CD4-positive, alpha-beta T cell (primary cell): ENCODE results near the gene PLEKHB1. TPM values are rescaled to one million over a fixed set of nuclear protein-coding genes. Genes with fewer than 3 reads are reported as not detected.
"Not testable (repeated sequence)": the region's sequence is repeated elsewhere in the genome, so short reads cannot be mapped to it uniquely, and the experiment has no call there.

Experiments
- ATAC-seq: fragments of 200-7000 bp; cut with Tn5 transposase; one replicate; pipeline ENCODE4 v1.10.0; 2022; ENCODE audit warnings: mild to moderate bottlenecking; ENCODE audit not compliant: poor library complexity
- CTCF ChIA-PET: fragments of 350-600 bp; sonication (Branson Sonifier 250); formaldehyde crosslinking; loops from one replicate; lab custom pipeline; 2021; ENCODE audit warnings: antibody characterized with exemption, inconsistent platforms; lab: Charles Lee
- POLR2A ChIA-PET: fragments of 350-600 bp; sonication (Branson Sonifier 250); formaldehyde crosslinking; loops from one replicate; lab custom pipeline; 2021; ENCODE audit warnings: antibody characterized with exemption, inconsistent platforms; lab: Charles Lee
- DNase-seq, 14 experiments: peaks; one replicate each; pipeline ENCODE4 v3.0.0-alpha.2; 2013 to 2020; ENCODE audit warnings: mixed read lengths in 2 of 14
- H3K27ac ChIP-seq, 2 donors: one replicate each; pipeline versions ENCODE4 v1.5.1 to v1.7.0; 2013; ENCODE audit warnings: low read length in 2 of 2, low read depth in 1 of 2, mild to moderate bottlenecking in 1 of 2
- H3K27me3 ChIP-seq, 2 experiments: 1 replicate in 1 of 2; 2 replicates in 1 of 2; pipeline versions ENCODE4 v1.6.1 to v1.7.0; 2013; ENCODE audit warnings: low read length in 2 of 2, control low read depth in 1 of 2, mild to moderate bottlenecking in 1 of 2, moderate library complexity in 1 of 2; ENCODE audit not compliant: insufficient read depth in 2 of 2, control insufficient read depth in 1 of 2
- H3K36me3 ChIP-seq: one replicate; pipeline ENCODE4 v1.6.1; 2013; ENCODE audit warnings: low read length, control low read depth; ENCODE audit not compliant: insufficient read depth
- H3K4me1 ChIP-seq: one replicate; pipeline ENCODE4 v1.6.1; 2013; ENCODE audit warnings: low read length, control low read depth; ENCODE audit not compliant: insufficient read depth
- H3K4me3 ChIP-seq: one replicate; pipeline ENCODE4 v1.5.1; 2013; ENCODE audit warnings: mild to moderate bottlenecking, low read length, moderate library complexity
- H3K9me3 ChIP-seq, 2 experiments: 1 replicate in 1 of 2; 2 replicates in 1 of 2; pipeline versions ENCODE4 v1.6.1 to v1.7.0; 2013; ENCODE audit warnings: low read length in 2 of 2, mild to moderate bottlenecking in 2 of 2, control low read depth in 1 of 2, moderate library complexity in 1 of 2; ENCODE audit not compliant: control insufficient read depth in 1 of 2, insufficient read depth in 1 of 2
- H3K27ac Mint-ChIP-seq: one replicate; pipeline ENCODE4 v1.8.0; 2020; ENCODE audit warnings: mixed read lengths
- H3K27me3 Mint-ChIP-seq: one replicate; pipeline ENCODE4 v1.8.0; 2021; ENCODE audit warnings: mixed read lengths
- H3K36me3 Mint-ChIP-seq: one replicate; pipeline ENCODE4 v1.8.0; 2021; ENCODE audit warnings: low read depth, mixed read lengths
- H3K4me1 Mint-ChIP-seq: one replicate; pipeline ENCODE4 v1.8.0; 2021; ENCODE audit warnings: low read depth, mixed read lengths
- H3K4me3 Mint-ChIP-seq: one replicate; pipeline ENCODE4 v1.8.0; 2020; ENCODE audit warnings: mild to moderate bottlenecking, mixed read lengths
- H3K9me3 Mint-ChIP-seq: one replicate; pipeline ENCODE4 v1.8.0; 2020; ENCODE audit warnings: mixed read lengths
- intact Hi-C, 2 experiments: fragments of 100-400 bp; cut with DNase I in 1 of 2; cut with micrococcal nuclease in 1 of 2; formaldehyde crosslinking; loops; one replicate each; pipeline versions ENCODE4 v1.15.1 to v1.9.0; 2023 to 2025; cut with DNase I, micrococcal nuclease
- total RNA-seq, 174 experiments: library from RNA in 2 of 174; stranded (reverse) in 2 of 174; gene quantifications; one replicate each; pipeline ENCODE4 v1.2.3 and lab custom pipeline; 2021 to 2026
- TF ChIP-seq, protein P1 (sequence below): fragments of 200-600 bp; IDR thresholded peaks from one replicate; pipeline ENCODE4 v1.8.0; 2022; ENCODE audit warnings: antibody characterized with exemption, mild to moderate bottlenecking

PLEKHB1 gene
- total RNA-seq, 2 experiments from 2014 or later: 30.8 to 34.6 TPM

DNA sequence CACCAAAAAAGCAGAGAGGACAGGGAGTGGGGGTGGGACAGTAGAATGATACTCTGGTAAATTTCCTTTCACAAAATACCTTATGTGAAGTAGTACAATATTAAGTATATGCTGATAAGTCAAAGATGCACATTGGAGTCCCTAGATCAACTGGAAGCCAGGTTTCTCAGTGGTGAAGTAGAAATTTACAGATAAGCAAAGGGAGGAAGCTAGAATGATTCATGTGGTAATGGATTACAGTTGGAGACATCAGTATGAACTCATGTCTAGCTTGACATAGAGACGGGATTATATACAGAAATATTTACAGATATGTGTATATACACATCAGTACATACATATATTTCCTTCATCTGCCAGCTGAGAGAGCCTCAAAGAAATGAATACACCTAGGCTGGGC, 21.5 kb downstream of the PLEKHB1 start:
- Histone ChIP-seq H3K36me3 (peaks cover 6% of the 10 kb centered on the region), H3K27me3 (no peaks in the 10 kb centered on the region), H3K4me1 (peaks cover 10% of the 10 kb centered on the region), H3K4me3 (no peak overlapping the region), H3K9me3 (no peaks in the 10 kb centered on the region), H3K27ac (no peak overlapping the region)
- DNase-seq (no peak), ATAC-seq (no peak)
- H3K4me3 Mint-ChIP-seq: no peak overlapping the region
- no peak overlapping the region for H3K27ac Mint-ChIP-seq
- peaks cover 18% of the 10 kb centered on the region for H3K4me1 Mint-ChIP-seq
- intact Hi-C loops: loop anchor here in 1 of 2 experiments (10.0 kb wide), 1 partner anchor 183 kb away; no protein-coding TSS in a partner anchor
- TF ChIP-seq, protein P1, sequence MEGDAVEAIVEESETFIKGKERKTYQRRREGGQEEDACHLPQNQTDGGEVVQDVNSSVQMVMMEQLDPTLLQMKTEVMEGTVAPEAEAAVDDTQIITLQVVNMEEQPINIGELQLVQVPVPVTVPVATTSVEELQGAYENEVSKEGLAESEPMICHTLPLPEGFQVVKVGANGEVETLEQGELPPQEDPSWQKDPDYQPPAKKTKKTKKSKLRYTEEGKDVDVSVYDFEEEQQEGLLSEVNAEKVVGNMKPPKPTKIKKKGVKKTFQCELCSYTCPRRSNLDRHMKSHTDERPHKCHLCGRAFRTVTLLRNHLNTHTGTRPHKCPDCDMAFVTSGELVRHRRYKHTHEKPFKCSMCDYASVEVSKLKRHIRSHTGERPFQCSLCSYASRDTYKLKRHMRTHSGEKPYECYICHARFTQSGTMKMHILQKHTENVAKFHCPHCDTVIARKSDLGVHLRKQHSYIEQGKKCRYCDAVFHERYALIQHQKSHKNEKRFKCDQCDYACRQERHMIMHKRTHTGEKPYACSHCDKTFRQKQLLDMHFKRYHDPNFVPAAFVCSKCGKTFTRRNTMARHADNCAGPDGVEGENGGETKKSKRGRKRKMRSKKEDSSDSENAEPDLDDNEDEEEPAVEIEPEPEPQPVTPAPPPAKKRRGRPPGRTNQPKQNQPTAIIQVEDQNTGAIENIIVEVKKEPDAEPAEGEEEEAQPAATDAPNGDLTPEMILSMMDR: no peak
- H3K36me3 Mint-ChIP-seq: no peaks in the 10 kb centered on the region
- H3K9me3 Mint-ChIP-seq: no peaks in the 10 kb centered on the region
- H3K27me3 Mint-ChIP-seq: no peaks in the 10 kb centered on the region
- ChIA-PET POLR2A (no interaction called here), CTCF (interaction anchor here (0.7 kb wide), 1 partner anchor 11 kb away, joined by 3 read pairs; no protein-coding TSS in a partner anchor)

DNA sequence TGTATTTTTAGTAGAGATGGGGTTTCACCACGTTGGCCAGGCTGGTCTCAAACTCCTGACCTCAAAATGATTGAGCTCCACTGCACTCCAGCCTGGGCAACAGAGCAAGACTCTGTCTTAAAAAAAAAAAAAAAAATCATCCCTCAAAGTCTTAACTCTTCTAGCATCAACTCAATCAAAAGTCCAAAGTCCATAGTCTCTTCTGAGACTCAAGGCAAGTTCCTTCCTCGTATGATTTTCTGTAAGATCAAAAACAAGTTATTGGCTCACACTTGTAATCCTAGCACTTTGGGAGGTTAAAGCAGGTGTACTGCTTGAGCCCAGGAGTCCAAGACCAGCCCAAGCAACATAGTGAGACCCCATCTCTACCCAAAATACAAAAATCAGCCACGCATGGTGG, 24.4 kb downstream of the PLEKHB1 start:
- ATAC-seq (no peak), DNase-seq (no peak)
- TF ChIP-seq, protein P1: no peak
- Mint-ChIP-seq H3K9me3 (no peaks in the 10 kb centered on the region), H3K27ac (no peak overlapping the region), H3K4me1 (no peaks in the 10 kb centered on the region), H3K4me3 (no peak overlapping the region), H3K36me3 (peaks cover 12% of the 10 kb centered on the region), H3K27me3 (no peaks in the 10 kb centered on the region)
- no peak overlapping the region for H3K4me3 ChIP-seq
- no peak overlapping the region for H3K27ac ChIP-seq
- no peaks in the 10 kb centered on the region for H3K4me1 ChIP-seq
- H3K27me3 ChIP-seq: no peaks in the 10 kb centered on the region
- CTCF ChIA-PET: interaction anchor here (1.4 kb wide), 1 partner anchor 10 kb away, joined by 3 read pairs; no protein-coding TSS in a partner anchor
- peaks cover 4% of the 10 kb centered on the region for H3K36me3 ChIP-seq
- intact Hi-C loops: no loop called here
- no peaks in the 10 kb centered on the region for H3K9me3 ChIP-seq
- POLR2A ChIA-PET: no interaction called here

DNA sequence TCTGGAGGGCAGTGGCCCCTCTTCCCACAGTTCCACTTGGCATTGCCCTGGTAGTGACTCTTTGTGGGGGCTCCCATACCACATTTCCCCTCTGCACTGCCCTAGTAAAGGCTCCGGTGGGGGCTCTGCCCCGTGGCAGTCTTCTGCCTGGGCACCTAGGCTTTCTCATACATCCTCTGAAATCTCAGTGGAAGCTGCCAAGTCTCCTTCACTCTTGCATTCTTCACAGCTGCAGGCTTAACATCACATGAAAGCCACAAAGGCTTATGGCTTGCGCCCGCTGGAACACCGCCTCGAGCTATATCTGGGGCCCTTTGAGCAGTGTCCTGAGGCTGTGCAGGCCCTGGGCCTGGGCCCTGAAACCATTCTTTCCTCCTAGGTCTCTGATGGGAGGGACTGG, 25.3 kb downstream of the PLEKHB1 start:
- intact Hi-C loops: no loop called here
- CTCF ChIA-PET: no interaction called here
- no peak overlapping the region for H3K27ac ChIP-seq
- Mint-ChIP-seq H3K9me3 (no peaks in the 10 kb centered on the region), H3K4me3 (no peak overlapping the region), H3K4me1 (no peaks in the 10 kb centered on the region), H3K27ac (no peak overlapping the region), H3K27me3 (no peaks in the 10 kb centered on the region), H3K36me3 (peaks cover 21% of the 10 kb centered on the region)
- H3K4me3 ChIP-seq: no peak overlapping the region
- POLR2A ChIA-PET: no interaction called here
- no peaks in the 10 kb centered on the region for H3K4me1 ChIP-seq
- no peaks in the 10 kb centered on the region for H3K9me3 ChIP-seq
- no peak for ATAC-seq
- TF ChIP-seq, protein P1: no peak
- peaks cover 4% of the 10 kb centered on the region for H3K36me3 ChIP-seq
- H3K27me3 ChIP-seq: no peaks in the 10 kb centered on the region
- no peak for DNase-seq

DNA sequence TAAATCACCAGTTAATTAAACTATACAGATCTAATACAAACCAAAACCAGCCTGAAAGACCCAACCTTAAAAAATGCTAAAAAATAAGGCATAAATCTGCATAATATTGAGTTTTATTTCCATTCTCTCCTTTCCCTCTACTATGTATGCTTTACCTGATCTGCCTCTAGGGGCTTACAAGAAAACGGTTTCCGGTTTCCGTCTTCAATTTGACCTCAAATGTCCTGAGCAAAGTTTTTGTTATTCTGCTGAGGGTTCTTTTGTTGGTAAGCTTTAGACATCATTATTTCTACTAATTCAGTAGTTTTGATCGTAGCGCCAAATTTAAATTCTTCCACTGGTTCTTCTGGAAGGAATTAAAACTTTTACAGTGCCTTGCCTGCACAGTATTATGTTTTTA, 30.2 kb downstream of the PLEKHB1 start:
- H3K27me3 ChIP-seq, H3K27ac Mint-ChIP-seq, POLR2A ChIA-PET: not testable (repeated sequence)

More for the DNA sequence above, 30.2 kb downstream of the PLEKHB1 start:
- ATAC-seq, CTCF ChIA-PET, H3K27ac ChIP-seq, H3K4me3 Mint-ChIP-seq, H3K9me3 ChIP-seq, H3K4me3 ChIP-seq, H3K27me3 Mint-ChIP-seq, intact Hi-C loops, H3K4me1 ChIP-seq, H3K4me1 Mint-ChIP-seq, H3K9me3 Mint-ChIP-seq, DNase-seq: not testable (repeated sequence)
- peaks cover 61% of the 10 kb centered on the region for H3K36me3 Mint-ChIP-seq
- peaks cover 32% of the 10 kb centered on the region for H3K36me3 ChIP-seq
